Inflammatory macrophage treated with lipopolysaccharide for 4 hours (primary cell): ENCODE measurements around the gene USP6NL.
A peak's percentile ranks its signal among the peaks of the same experiment; 100 is the strongest.
"Not testable (repeated sequence)": the region's sequence is repeated elsewhere in the genome, so short reads cannot be mapped to it uniquely, and the experiment has no call there.

ENCODE experiments used
- DNase-seq: peaks from one replicate; pipeline ENCODE4 v3.0.0-alpha.2; 2020

Gene USP6NL

DNA sequence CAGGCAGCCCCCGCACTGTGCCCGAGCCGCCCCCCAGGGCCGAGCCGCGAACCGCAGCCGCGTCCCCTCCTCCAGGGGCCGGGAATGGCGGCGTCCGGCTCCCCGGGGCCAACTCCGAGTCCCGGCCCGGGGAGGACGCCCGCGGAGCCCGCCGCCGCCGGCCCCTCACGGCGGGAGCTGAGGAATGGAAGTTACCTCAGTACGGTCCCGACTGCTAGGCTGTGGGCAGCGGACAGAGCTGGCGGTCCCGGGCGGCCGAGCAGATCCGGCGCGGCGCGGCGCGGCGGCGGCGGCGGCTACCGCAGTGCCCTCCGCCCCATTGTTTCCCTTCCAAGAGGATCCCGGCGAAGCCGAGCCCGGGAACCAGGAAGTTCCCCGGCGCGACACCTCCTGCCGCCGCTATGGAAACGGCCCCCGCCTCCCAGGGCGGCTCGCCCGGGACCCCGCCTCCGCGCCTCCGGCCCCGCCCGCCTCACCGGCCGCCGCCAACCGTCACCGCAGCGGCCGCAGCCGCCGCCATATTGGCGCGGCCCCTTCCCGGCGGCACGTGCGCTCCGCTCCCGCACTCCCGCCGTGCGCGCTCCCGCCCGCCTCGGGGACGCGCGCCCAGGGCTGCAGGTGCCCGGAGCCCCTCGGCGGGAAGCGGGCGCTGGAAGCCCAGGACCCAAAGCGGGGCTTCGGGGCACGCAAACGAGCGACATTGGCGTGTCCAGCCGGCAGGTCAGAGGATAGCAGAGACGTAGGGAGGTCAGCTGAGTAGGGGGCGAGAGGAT, at the start of gene USP6NL:
TSS of gene USP6NL (minus strand) at position 403 of the 773 bp plus-strand sequence. CDS start 14,016 bp downstream, outside the sequence.
- peak; percentile 87 for DNase-seq

DNA sequence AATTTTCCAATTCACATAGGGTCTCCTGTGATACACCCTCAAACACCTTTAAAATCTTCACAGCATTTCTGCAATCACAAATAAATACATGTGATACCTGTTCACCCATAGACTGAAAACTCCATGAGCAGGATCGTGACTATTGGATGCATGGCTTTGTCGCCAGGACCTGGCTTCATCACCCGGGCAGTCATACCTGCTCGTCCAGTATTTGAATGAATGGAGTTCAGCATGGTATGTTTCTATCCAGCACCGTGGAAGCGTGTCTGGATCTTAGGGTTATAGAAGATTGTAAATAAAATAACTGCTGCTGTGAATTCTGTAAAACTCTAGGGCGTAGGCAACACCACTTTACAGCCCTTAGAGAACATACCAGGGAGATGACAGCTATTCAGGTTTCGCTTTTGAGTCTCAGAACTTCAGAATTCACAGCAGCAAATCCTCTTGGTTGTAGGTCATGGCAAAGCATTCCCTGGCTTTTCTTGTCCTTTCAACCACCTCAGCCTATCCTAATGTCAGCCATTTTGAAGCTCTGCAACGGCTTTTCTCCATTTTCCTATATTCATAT, 47.4 kb upstream of the USP6NL start:
- DNase-seq: no peak

DNA sequence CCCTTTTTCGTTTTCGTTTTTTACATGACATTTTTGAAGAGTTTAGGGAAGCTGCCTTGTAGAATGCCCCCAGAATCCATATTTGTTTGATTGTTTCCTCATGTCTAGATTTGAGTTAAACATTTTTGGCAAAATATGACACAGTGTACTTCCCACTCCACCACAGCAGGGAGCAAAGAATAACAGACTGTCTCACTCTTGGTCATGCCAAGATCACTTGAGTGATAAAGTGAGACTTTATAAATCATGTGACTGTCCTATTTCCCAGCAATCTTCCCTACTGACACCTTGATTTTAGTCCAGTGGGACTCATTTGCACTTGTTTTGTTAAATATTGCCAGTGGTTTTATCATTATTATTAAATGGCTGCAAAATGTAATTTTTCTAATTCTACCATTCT, 44.4 kb upstream of the USP6NL start:
- peak; percentile 45 for DNase-seq

- DNase-seq: no peak
These were observed 43.2 kb upstream of the USP6NL start for GRCh38 chr10:11654659-11655058.

- no peak for DNase-seq
These were observed 42.5 kb upstream of the USP6NL start for GRCh38 chr10:11653758-11654471.

GRCh38 chr10:11647676-11648075, 36.2 kb upstream of the USP6NL start:
- no peak for DNase-seq

DNA sequence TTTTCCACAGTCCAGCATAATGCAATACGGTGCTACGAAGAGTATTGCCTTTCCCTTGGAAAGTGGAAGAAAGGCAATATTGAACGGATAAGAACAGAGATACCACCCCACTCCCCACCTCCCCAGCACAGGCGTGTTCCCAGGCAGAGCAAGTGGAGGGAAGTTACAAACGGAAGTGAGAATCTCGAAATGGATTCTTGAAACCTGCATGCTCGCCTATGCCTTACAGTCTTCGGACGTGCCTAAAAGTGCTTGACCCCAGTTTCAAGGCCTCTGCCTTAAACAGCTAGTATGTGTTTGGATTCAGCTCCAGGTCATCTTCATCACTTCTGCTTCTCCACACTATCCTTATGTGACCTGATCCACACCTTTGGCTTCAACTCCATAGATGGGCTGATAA, 35.0 kb upstream of the USP6NL start:
- DNase-seq: no peak

- no peak for DNase-seq
These were observed 31.6 kb upstream of the USP6NL start for GRCh38 chr10:11643039-11643438.

GRCh38 chr10:11642566-11642965, 31.1 kb upstream of the USP6NL start:
- peak; percentile 94 for DNase-seq

- peak; percentile 48 for DNase-seq
These were observed 28.7 kb upstream of the USP6NL start for GRCh38 chr10:11639849-11640764.

GRCh38 chr10:11639362-11639761, 27.9 kb upstream of the USP6NL start:
- DNase-seq: no peak

DNA sequence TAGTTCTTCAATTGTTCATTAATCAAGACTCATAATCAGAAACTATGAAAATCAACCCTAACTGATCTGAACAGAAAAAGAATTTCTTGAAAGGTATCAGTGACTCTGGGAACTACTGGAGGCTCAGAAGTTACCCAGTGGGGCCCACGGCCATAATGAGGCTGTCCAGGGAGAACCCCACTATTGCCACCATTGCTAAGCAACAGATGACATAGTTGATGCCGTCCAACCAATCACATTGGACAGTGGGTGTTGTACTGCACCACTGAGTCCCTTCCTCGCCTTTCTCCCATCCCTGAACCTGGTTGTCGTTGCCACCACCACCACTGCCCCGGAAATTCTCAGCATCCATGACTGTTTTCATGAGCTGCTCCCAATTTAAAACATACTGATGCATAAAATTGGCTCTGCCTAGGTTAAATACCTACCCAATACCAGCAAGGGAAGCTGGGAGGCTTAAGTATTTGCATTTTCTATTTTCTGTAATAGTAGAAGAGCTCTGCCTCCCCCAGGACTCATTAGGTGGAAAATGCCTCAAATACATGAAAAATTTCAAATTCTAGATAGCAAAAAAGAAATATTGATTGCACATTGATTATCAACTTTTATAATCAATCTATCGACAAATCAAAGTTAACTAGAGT, 26.7 kb upstream of the USP6NL start:
- DNase-seq: no peak

DNA sequence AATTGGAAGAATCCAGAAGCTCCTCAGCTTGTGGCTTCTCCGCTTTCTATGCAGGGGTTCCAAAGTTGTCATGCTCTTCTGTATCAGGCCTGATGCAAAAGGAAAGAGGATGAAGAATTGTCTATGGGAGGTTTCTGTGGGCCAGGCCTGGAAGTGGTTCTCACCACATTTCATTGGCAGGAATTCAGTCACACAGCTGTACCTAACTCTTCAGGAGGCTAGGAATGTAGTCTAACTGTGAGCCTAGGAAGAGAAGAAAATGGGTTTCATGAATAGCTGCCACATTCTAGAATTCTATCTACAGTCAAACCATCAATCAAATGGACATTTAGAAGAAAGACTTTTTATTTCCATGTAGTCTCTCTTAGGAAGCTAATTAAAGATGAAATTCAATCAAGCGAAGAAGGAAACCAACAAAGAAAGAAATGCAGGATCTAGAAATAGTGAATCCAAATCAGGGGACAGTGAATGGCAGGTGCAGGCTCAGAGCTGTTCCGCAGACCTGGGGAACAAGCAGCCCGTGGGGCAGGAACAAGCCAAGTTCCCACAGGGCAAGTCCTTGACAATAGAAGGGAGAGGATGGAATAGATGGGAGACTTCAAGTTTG, 25.4 kb upstream of the USP6NL start:
- no peak for DNase-seq

- peak; percentile 90 for DNase-seq
These were observed 20.6 kb upstream of the USP6NL start for GRCh38 chr10:11631890-11632587.

DNA sequence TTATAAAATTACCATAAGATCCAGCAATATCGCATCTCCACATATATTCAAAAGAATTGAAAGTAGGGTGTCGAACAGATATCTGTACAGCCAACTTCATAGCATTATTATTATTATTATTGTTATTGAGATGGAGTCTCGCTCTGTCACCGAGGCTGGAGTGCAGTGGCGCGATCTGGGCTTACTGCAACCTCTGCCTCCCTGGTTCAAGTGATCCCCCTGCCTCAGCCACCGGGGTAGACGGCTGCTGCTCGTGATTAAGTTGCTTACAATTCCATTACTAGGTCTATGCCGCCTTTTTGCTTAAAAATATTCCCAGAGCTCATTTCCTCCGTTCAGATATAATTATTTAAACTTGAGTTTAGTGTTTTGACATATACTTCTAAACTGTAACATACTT, 19.8 kb upstream of the USP6NL start:
- DNase-seq: no peak

- no peak for DNase-seq
These were observed 18.3 kb upstream of the USP6NL start for GRCh38 chr10:11629731-11630130.

GRCh38 chr10:11627941-11628340, 16.5 kb upstream of the USP6NL start:
- DNase-seq: not testable (repeated sequence)

- DNase-seq: no peak
These were observed 14.6 kb upstream of the USP6NL start for GRCh38 chr10:11626071-11626470.

DNA sequence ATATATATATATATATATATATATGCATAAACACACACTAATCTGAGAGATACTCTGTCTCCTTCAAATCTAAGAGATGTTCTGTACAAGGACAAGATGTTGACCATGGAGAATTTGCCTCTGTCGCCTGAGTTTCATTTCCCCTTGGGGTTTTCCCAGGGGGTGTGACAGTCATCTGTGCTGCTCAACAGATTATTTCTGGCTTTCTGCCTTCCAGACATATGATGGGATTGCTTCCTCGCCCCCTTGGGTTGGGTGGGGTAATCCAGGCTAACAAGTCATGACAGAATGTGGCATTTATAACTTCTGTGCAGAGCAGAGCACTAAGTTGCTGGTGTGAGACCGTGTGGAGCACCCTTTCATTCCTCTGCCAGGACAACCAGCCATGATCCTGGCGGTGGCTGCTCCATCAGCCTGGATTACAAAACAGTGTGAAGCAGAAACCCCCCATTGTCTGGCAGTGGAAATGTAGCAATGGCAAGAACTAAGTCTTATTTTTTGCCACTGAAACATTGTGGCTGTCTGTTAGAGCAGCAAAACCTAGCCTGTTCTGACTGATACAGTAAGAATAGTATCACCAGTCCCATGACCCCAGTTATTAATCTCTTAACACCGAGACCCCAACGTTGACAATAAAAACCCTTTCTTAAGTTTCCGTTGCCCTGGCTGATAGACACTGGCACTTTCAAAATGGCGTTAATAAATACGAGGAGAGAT, 13.7 kb upstream of the USP6NL start:
- peak; percentile 97 for DNase-seq

DNA sequence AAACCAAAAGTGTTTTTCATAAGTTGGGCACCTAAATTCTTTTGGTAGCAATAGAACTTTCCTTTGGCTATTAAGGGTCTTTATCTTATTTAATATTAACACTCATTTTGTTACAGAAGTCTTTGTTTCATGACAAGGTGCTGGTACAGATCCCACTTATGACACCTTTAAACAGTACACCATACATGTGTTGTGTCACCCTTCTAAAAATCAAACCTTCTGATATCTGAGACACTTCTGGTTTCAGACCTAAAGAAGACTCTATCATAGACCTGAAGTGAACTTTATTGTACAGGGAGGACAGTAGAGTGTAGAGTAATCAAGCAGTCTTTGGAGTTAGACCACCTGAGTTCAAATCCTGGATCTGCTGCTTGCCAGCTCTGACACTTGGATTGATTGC, 5.8 kb upstream of the USP6NL start:
- DNase-seq: no peak

DNA sequence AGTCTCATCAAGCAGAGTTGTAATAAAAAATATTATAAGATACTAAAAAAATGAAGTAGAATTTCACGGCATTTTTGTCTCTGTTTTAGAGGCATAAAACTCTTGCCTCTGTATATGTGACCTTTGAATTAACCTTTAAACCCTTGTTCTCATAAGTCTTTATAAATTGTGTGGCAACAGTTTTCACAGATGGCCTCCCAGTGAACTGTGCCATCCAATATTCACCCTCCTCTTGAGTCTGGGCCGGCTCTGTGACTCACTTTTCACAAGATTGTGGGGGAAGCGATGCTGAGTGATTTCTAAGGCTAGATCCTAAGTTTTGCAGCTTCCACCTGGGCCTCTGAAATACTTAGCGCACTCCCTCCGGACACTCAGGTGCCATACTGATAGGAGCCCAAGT, 4.6 kb upstream of the USP6NL start:
- peak; percentile 44 for DNase-seq
